ENCODE data around the gene ITGB7.
"Not testable (repeated sequence)": the region's sequence is repeated elsewhere in the genome, so short reads cannot be mapped to it uniquely, and the experiment has no call there.

ITGB7 gene

GRCh38 chr12:53170215-53170614 is 36.8 kb downstream of the ITGB7 start:
- Histone ChIP-seq H3K4me3 (ENCODE audit: low read depth, low read length) (no peak overlapping the region), H3K36me3 (ENCODE audit: control insufficient read depth in 2 of 2, insufficient read depth in 1 of 2, low read length in 2 of 2) (peaks cover 0 to 21% of the 10 kb centered on the region in 2 experiments; a peak in 2 of 3 replicates), H3K4me1 (ENCODE audit: control insufficient read depth, insufficient read depth, low read length) (peaks cover 12% of the 10 kb centered on the region), H3K27ac (ENCODE audit: extremely low read depth, low read depth, low read length) (no peak overlapping the region), H3K9me3 (ENCODE audit: control insufficient read depth, insufficient read depth, low read depth, low read length) (no peaks in the 10 kb centered on the region)
- POLR2A ChIA-PET: interaction anchor here (0.7 to 2.9 kb wide), 4 partner anchors 8 to 497 kb away, joined by 3 to 18 read pairs (median 6); partner anchors contain the start of genes CSAD and ZNF740
- CTCF ChIA-PET: interaction anchor here (0.6 to 6.2 kb wide), 3 partner anchors 10 to 982 kb away, joined by 3 to 52 read pairs (median 4); partner anchors contain the start of gene ZNF740
- TF ChIP-seq, protein P1, sequence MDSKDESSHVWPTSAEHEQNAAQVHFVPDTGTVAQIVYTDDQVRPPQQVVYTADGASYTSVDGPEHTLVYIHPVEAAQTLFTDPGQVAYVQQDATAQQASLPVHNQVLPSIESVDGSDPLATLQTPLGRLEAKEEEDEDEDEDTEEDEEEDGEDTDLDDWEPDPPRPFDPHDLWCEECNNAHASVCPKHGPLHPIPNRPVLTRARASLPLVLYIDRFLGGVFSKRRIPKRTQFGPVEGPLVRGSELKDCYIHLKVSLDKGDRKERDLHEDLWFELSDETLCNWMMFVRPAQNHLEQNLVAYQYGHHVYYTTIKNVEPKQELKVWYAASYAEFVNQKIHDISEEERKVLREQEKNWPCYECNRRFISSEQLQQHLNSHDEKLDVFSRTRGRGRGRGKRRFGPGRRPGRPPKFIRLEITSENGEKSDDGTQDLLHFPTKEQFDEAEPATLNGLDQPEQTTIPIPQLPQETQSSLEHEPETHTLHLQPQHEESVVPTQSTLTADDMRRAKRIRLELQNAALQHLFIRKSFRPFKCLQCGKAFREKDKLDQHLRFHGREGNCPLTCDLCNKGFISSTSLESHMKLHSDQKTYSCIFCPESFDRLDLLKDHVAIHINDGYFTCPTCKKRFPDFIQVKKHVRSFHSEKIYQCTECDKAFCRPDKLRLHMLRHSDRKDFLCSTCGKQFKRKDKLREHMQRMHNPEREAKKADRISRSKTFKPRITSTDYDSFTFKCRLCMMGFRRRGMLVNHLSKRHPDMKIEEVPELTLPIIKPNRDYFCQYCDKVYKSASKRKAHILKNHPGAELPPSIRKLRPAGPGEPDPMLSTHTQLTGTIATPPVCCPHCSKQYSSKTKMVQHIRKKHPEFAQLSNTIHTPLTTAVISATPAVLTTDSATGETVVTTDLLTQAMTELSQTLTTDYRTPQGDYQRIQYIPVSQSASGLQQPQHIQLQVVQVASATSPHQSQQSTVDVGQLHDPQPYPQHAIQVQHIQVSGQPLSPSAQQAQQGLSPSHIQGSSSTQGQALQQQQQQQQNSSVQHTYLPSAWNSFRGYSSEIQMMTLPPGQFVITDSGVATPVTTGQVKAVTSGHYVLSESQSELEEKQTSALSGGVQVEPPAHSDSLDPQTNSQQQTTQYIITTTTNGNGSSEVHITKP (tag by site-specific recombination; IDR thresholded peaks at IDR 0.05): peak; percentile 59; the same call in 1 of the 2 replicates
- TF ChIP-seq, protein P2, sequence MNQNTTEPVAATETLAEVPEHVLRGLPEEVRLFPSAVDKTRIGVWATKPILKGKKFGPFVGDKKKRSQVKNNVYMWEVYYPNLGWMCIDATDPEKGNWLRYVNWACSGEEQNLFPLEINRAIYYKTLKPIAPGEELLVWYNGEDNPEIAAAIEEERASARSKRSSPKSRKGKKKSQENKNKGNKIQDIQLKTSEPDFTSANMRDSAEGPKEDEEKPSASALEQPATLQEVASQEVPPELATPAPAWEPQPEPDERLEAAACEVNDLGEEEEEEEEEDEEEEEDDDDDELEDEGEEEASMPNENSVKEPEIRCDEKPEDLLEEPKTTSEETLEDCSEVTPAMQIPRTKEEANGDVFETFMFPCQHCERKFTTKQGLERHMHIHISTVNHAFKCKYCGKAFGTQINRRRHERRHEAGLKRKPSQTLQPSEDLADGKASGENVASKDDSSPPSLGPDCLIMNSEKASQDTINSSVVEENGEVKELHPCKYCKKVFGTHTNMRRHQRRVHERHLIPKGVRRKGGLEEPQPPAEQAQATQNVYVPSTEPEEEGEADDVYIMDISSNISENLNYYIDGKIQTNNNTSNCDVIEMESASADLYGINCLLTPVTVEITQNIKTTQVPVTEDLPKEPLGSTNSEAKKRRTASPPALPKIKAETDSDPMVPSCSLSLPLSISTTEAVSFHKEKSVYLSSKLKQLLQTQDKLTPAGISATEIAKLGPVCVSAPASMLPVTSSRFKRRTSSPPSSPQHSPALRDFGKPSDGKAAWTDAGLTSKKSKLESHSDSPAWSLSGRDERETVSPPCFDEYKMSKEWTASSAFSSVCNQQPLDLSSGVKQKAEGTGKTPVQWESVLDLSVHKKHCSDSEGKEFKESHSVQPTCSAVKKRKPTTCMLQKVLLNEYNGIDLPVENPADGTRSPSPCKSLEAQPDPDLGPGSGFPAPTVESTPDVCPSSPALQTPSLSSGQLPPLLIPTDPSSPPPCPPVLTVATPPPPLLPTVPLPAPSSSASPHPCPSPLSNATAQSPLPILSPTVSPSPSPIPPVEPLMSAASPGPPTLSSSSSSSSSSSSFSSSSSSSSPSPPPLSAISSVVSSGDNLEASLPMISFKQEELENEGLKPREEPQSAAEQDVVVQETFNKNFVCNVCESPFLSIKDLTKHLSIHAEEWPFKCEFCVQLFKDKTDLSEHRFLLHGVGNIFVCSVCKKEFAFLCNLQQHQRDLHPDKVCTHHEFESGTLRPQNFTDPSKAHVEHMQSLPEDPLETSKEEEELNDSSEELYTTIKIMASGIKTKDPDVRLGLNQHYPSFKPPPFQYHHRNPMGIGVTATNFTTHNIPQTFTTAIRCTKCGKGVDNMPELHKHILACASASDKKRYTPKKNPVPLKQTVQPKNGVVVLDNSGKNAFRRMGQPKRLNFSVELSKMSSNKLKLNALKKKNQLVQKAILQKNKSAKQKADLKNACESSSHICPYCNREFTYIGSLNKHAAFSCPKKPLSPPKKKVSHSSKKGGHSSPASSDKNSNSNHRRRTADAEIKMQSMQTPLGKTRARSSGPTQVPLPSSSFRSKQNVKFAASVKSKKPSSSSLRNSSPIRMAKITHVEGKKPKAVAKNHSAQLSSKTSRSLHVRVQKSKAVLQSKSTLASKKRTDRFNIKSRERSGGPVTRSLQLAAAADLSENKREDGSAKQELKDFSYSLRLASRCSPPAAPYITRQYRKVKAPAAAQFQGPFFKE (tag by site-specific recombination; IDR thresholded peaks at IDR 0.05; ENCODE audit: borderline replicate concordance): no peak
- TF ChIP-seq ZNF211 (tag by site-specific recombination; IDR thresholded peaks at IDR 0.05; ENCODE audit: low read depth): no peak
- no peak for TF ChIP-seq ZNF423 (tag by site-specific recombination; IDR thresholded peaks at IDR 0.05)
- no peak for TF ChIP-seq ZNF184 (tag by site-specific recombination; IDR thresholded peaks at IDR 0.05)
- no peak for TF ChIP-seq ZNF433 (tag by site-specific recombination; IDR thresholded peaks at IDR 0.05; ENCODE audit: low read depth)

DNA sequence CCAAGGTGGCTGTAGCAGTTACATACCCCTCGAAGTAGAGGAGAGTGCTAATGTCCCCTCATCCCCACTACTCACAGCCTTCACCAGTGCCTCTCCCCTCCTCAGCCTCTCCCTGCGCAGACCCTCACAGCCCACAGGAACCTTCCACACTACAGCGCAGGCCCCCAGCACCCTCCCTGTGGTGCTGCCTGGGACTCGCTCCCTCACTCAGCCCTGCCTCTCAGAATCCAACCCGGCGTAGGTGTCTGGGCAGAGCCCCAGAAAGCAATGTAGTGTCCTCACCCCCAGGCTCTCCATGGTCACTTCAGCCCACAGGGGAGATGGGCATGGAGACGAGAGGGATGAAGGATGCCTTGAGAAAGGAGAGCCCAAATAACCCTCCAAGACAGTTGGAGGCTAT is 37.4 kb downstream of the ITGB7 start:
- TF ChIP-seq YY2 (tag by site-specific recombination; IDR thresholded peaks at IDR 0.05): no peak
- TF ChIP-seq ZNF521 (tag by site-specific recombination; IDR thresholded peaks at IDR 0.05): no peak
- no peak for TF ChIP-seq MZF1 (tag by site-specific recombination; IDR thresholded peaks at IDR 0.05; ENCODE audit: borderline replicate concordance)
- Histone ChIP-seq H3K9me3 (ENCODE audit: control insufficient read depth, insufficient read depth, low read depth, low read length) (no peaks in the 10 kb centered on the region), H3K4me3 (ENCODE audit: low read depth, low read length) (no peak overlapping the region), H3K4me1 (ENCODE audit: control insufficient read depth, insufficient read depth, low read length) (peaks cover 12% of the 10 kb centered on the region), H3K36me3 (ENCODE audit: control insufficient read depth in 2 of 2, insufficient read depth in 1 of 2, low read length in 2 of 2) (peaks cover 0 to 21% of the 10 kb centered on the region in 2 experiments; a peak in 2 of 3 replicates), H3K27ac (ENCODE audit: extremely low read depth, low read depth, low read length) (no peak overlapping the region)
- ChIA-PET CTCF (interaction anchor here (6.2 kb wide), 1 partner anchor 10 kb away, joined by 52 read pairs; no protein-coding TSS in a partner anchor), POLR2A (interaction anchor here (2.9 kb wide), 1 partner anchor 11 kb away, joined by 18 read pairs; the partner anchor contains the start of genes CSAD and ZNF740)

DNA sequence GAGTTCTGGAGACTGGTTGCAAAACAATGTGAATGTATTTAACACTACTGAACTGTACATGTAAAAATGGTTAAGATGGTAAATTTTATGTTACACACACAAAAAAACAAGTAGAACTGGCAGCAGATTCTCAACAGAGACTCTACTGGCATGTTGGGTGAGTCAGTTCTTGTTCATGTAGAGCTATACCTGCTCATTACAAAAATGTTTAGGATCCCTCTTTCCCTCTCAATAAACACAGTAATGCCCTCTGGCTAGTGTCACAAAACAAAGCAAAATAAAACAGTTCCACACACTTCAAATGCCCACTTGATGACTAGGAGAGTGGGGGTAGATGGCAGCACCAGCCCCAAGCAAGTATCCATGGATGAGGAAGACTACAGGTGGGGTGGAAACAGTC is 40.2 kb downstream of the ITGB7 start:
- POLR2A ChIA-PET: no interaction called here
- peaks cover 0 to 16% of the 10 kb centered on the region in 2 experiments; a peak in 2 of 3 replicates for H3K36me3 ChIP-seq (ENCODE audit: control insufficient read depth in 2 of 2, insufficient read depth in 1 of 2, low read length in 2 of 2)
- no peak overlapping the region for H3K27ac ChIP-seq (ENCODE audit: extremely low read depth, low read depth, low read length)
- CTCF ChIA-PET: interaction anchor here (2.0 kb wide), 1 partner anchor 23 kb away, joined by 8 read pairs; no protein-coding TSS in a partner anchor
- no peaks in the 10 kb centered on the region for H3K9me3 ChIP-seq (ENCODE audit: control insufficient read depth, insufficient read depth, low read depth, low read length)
- no peak overlapping the region for H3K4me3 ChIP-seq (ENCODE audit: low read depth, low read length)
- peaks cover 9% of the 10 kb centered on the region for H3K4me1 ChIP-seq (ENCODE audit: control insufficient read depth, insufficient read depth, low read length)
- TF ChIP-seq MYNN (tag by site-specific recombination; IDR thresholded peaks at IDR 0.05; ENCODE audit: borderline replicate concordance): no peak
- no peak for TF ChIP-seq ZNF114 (tag by site-specific recombination; IDR thresholded peaks at IDR 0.05)
- no peak for TF ChIP-seq ZIC2 (tag by site-specific recombination; IDR thresholded peaks at IDR 0.05)
- no peak for TF ChIP-seq ZNF629 (tag by site-specific recombination; IDR thresholded peaks at IDR 0.05)
- TF ChIP-seq ZNF670 (tag by site-specific recombination; IDR thresholded peaks at IDR 0.05; ENCODE audit: low read depth): no peak
- no peak for TF ChIP-seq ELK4 (IDR thresholded peaks at IDR 0.05; ENCODE audit: borderline replicate concordance, low read depth, low read length)

DNA sequence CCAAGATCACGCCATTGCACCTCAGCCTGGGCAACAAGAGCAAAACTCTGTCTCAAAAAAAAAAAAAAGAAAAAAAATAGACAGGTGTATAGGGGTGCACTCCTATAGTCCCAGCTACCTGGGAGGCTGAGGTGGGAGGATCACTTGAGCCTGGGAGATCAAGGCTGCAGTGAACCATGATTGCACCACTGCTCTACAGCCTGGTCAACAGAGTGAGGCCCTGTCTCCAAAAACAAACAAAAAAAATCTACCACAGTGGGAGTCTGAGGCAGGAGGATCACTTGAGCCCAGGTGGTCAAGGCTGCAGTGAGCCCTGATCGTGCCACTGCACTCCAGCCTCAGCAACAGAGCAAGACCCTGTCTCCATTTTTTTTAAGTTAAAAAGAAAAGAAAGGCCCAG is 44.0 kb downstream of the ITGB7 start:
- POLR2A ChIA-PET; H3K4me1 ChIP-seq (ENCODE audit: control insufficient read depth, insufficient read depth, low read length); H3K9me3 ChIP-seq (ENCODE audit: control insufficient read depth, insufficient read depth, low read depth, low read length); H3K4me3 ChIP-seq (ENCODE audit: low read depth, low read length); H3K36me3 ChIP-seq (ENCODE audit: control insufficient read depth in 2 of 2, insufficient read depth in 1 of 2, low read length in 2 of 2); H3K27ac ChIP-seq (ENCODE audit: extremely low read depth, low read depth, low read length): not testable (repeated sequence)
- CTCF ChIA-PET: interaction anchor here (0.7 to 8.5 kb wide), 4 partner anchors 27 to 299 kb away, joined by 3 to 94 read pairs (median 3); no protein-coding TSS in a partner anchor
